Progenitor cell of endocrine pancreas (in vitro differentiated cells): ENCODE measurements around the gene NR3C1. TPM values are rescaled to one million over a fixed set of nuclear protein-coding genes. Genes with fewer than 3 reads are reported as not detected.

Experiments
- DNase-seq: peaks from one replicate; pipeline ENCODE4 v3.0.0; 2021; ENCODE audit warnings: low spot score; ENCODE audit not compliant: unreplicated experiment
- H3K27ac Mint-ChIP-seq: 2 replicates; pipeline ENCODE4 v1.8.0; 2021; ENCODE audit warnings: mild to moderate bottlenecking, moderate library complexity, mixed read lengths
- H3K27me3 Mint-ChIP-seq: 2 replicates; pipeline ENCODE4 v1.8.0; 2021; ENCODE audit warnings: mixed read lengths
- H3K36me3 Mint-ChIP-seq: 2 replicates; pipeline ENCODE4 v1.8.0; 2022; ENCODE audit warnings: mixed read lengths; ENCODE audit not compliant: insufficient read depth
- H3K4me1 Mint-ChIP-seq: 2 replicates; pipeline ENCODE4 v1.8.0; 2021; ENCODE audit warnings: low read depth, mixed read lengths
- H3K4me3 Mint-ChIP-seq: 2 replicates; pipeline ENCODE4 v1.8.0; 2021; ENCODE audit warnings: low read depth, mild to moderate bottlenecking, moderate library complexity, mixed read lengths
- H3K9me3 Mint-ChIP-seq: 2 replicates; pipeline ENCODE4 v1.8.0; 2021; ENCODE audit warnings: low read depth, mixed read lengths
- total RNA-seq: library from RNA; stranded (reverse); gene quantifications from 2 replicates; pipeline ENCODE4 v1.2.1, GENCODE V29; 2021
- TF ChIP-seq, protein P1 (sequence below): fragments of 200-600 bp; sonication (generic); IDR thresholded peaks from one replicate; pipeline ENCODE4 v1.5.0; 2021; ENCODE audit warnings: antibody characterized with exemption, mild to moderate bottlenecking; ENCODE audit not compliant: unreplicated experiment

The NR3C1 gene
- total RNA-seq, 1 donor from 2014 or later, result 6.7 TPM

DNA sequence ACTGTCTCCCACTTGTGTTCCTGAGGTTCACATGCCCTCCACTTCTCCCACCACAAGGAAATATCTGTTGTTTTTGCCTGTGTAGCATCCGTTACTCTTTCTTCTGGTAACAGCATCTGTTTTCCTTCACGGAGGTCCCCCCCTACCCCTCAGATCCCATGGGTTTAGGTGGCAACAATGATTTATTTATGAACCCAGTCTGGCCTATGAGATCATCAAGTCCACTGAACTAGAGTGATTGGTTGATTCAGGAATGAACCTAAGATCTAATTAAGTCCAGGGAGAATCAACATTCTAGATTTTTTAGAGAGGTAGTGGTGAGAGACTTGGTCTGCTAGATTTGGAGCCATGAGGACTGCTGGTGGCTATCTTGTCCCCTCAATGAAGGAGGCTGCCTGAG is 166.8 kb downstream of the NR3C1 start:
- H3K4me3 Mint-ChIP-seq, result no peak overlapping the region
- H3K27me3 Mint-ChIP-seq, result peaks cover 7% of the 10 kb centered on the region
- peaks cover 6% of the 10 kb centered on the region for H3K4me1 Mint-ChIP-seq
- H3K27ac Mint-ChIP-seq, result no peak overlapping the region
- TF ChIP-seq, protein P1, sequence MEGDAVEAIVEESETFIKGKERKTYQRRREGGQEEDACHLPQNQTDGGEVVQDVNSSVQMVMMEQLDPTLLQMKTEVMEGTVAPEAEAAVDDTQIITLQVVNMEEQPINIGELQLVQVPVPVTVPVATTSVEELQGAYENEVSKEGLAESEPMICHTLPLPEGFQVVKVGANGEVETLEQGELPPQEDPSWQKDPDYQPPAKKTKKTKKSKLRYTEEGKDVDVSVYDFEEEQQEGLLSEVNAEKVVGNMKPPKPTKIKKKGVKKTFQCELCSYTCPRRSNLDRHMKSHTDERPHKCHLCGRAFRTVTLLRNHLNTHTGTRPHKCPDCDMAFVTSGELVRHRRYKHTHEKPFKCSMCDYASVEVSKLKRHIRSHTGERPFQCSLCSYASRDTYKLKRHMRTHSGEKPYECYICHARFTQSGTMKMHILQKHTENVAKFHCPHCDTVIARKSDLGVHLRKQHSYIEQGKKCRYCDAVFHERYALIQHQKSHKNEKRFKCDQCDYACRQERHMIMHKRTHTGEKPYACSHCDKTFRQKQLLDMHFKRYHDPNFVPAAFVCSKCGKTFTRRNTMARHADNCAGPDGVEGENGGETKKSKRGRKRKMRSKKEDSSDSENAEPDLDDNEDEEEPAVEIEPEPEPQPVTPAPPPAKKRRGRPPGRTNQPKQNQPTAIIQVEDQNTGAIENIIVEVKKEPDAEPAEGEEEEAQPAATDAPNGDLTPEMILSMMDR, result no peak
- no peak for DNase-seq
- H3K36me3 Mint-ChIP-seq, result no peaks in the 10 kb centered on the region
- peaks cover 2% of the 10 kb centered on the region for H3K9me3 Mint-ChIP-seq

DNA sequence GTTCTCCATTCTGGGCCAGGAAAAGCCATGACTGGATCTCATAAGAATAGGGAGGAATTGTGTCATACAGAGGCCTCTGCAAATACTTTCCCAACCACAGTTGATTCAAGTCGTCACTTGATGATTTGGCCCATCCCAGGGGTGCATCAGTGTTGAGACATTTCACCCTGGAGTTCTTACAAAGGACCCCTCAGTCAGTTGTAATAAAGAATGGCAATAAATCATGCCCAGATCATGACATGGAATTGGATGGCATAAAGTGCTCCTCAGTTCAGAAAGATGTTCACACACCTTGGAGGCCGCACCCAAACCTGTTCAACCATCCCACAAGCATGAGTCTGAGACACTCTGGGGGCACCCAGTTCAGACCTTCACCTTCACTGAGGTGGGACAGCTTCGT is 168.1 kb downstream of the NR3C1 start:
- H3K36me3 Mint-ChIP-seq, result no peaks in the 10 kb centered on the region
- DNase-seq, result no peak
- no peak overlapping the region for H3K4me3 Mint-ChIP-seq
- H3K27ac Mint-ChIP-seq, result no peak overlapping the region
- TF ChIP-seq, protein P1, result no peak
- H3K4me1 Mint-ChIP-seq, result peaks cover 6% of the 10 kb centered on the region
- peaks cover 10% of the 10 kb centered on the region for H3K27me3 Mint-ChIP-seq
- H3K9me3 Mint-ChIP-seq, result peaks cover 2% of the 10 kb centered on the region

DNA sequence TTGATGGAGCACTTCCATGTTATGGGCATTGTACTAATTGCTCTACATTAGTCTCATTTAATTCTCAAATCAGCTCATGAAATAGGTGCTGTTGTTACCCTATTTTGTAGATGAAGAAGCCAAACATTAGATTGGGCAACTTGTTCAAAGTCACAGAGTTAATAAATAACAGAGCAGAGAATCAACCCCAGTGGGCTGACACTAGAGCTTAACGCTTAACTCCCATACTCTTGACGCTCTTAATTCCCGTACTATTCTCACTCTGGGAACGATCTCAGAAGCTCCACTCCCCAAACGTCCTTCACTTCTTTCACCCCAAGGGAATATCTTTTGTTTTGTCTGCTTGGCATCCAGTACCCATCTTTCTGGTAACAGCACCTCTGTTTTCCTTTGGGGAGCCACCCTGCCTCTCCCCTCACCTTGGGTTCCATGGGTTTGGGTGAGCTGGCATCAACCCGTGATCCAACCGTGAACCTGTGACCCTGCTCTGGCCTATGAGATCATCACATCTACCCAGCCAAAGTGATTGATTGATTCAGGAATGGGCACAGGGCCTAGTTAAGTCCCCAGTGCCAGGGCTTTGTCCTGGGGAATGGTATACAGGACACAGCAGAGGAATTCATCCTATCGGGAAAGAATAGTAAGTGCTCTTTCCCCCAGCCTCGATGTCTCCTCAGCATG is 169.2 kb downstream of the NR3C1 start:
- H3K27me3 Mint-ChIP-seq, result peaks cover 13% of the 10 kb centered on the region
- H3K4me1 Mint-ChIP-seq, result peaks cover 9% of the 10 kb centered on the region
- DNase-seq, result no peak
- no peaks in the 10 kb centered on the region for H3K36me3 Mint-ChIP-seq
- TF ChIP-seq, protein P1, result no peak
- no peak overlapping the region for H3K27ac Mint-ChIP-seq
- peaks cover 2% of the 10 kb centered on the region for H3K9me3 Mint-ChIP-seq
- no peak overlapping the region for H3K4me3 Mint-ChIP-seq

DNA sequence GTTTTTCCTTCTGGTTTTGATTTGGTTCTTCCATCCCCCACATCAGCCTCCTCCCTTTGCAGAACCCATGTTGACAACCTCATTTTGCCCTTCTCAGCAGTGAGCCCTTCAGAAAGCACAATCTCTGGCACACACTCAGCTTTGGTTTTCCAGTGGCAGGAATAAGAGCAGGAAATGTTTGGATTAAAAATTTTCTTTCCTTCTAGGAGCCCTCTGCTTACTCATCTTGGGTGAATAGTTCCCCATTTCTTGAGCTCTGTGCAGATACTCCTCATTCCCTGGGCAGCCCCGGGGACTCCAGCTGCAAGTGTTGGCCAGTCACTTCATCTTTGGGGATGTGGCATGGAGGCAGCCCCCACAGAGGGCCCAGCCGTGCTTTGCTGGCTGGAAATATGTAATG is 170.5 kb downstream of the NR3C1 start:
- H3K4me3 Mint-ChIP-seq, result no peak overlapping the region
- TF ChIP-seq, protein P1, result no peak
- H3K4me1 Mint-ChIP-seq, result peaks cover 9% of the 10 kb centered on the region
- H3K9me3 Mint-ChIP-seq, result peaks cover 2% of the 10 kb centered on the region
- DNase-seq, result no peak
- H3K36me3 Mint-ChIP-seq, result no peaks in the 10 kb centered on the region
- H3K27ac Mint-ChIP-seq, result no peak overlapping the region
- H3K27me3 Mint-ChIP-seq, result peaks cover 10% of the 10 kb centered on the region

DNA sequence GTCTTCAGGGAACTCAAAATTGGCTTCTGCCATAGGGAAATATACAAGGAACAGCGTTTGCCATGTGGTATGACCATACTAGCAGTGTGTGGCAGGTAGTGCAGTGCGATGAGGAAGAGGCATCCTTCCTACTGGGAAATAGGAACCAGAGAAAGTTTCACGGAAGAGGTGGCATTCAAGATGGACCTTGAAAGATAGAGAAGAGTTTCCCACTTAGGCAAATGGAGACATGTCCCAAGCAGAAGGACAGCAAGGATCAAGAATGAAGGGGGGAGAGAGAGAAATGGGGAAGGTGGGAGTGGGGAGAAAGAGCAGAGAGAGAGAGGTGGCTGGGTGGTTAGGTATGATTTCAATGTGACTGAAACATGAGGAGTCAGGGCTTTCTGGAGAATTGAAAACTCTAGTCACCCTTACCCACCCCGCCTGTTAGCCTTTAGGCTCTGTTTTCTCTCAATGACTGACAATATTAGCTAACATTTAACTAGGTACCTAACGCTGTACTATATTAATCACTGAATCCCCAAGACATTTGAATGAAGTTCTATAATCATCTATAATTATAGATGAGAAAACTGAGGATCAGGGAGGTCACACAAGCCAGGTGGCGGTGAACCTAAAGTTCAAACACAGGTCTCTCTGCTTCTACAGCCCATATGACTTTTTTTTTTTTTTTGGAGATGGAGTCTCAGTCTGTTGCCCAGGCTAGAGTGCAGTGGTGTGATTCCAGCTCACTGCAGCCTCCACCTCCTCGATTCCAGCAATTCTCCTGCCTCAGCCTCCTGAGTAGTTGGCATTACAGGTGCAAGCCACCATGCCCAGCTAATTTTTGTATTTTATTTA is 171.3 kb downstream of the NR3C1 start:
- H3K27ac Mint-ChIP-seq, result no peak overlapping the region
- peaks cover 2% of the 10 kb centered on the region for H3K9me3 Mint-ChIP-seq
- H3K27me3 Mint-ChIP-seq, result peaks cover 10% of the 10 kb centered on the region
- TF ChIP-seq, protein P1, result no peak
- no peak for DNase-seq
- H3K36me3 Mint-ChIP-seq, result no peaks in the 10 kb centered on the region
- peaks cover 9% of the 10 kb centered on the region for H3K4me1 Mint-ChIP-seq
- H3K4me3 Mint-ChIP-seq, result no peak overlapping the region
